ENCODE data around the gene ZNF592. TPM values are rescaled to one million over a fixed set of nuclear protein-coding genes. Genes with fewer than 3 reads are reported as not detected.
"Not testable (repeated sequence)": the region's sequence is repeated elsewhere in the genome, so short reads cannot be mapped to it uniquely, and the experiment has no call there.

ZNF592 gene
- polyA plus RNA-seq, 1 donor (not counting 4 experiments of a cell fraction or from before 2014, with no cell fraction given) = 4.1 TPM

DNA sequence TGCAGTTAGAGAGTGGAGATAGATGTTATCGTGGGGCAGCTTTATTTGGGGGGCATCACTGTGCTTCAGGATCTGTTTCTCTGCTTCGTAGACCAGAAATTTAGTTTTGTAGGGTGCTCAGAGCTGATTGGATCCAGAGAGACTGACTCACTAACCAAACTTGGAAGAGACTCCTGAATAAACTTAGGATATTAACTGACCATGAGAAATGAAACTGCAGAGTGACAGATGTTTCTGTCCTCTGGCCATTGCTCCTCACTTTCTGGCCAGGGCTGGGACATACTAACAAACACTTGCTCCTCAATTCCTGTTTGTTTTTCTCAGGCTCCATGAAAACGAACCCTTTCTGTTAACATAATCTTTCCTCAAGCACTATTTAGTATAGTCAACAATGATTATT lies 4.3 kb downstream of the ZNF592 start:
- no peak overlapping the region for H3K4me2 ChIP-seq (ENCODE audit: control insufficient read depth, extremely low read depth, insufficient read depth, low read depth, low read length)
- no peaks in the 10 kb centered on the region for H3K9me3 ChIP-seq (ENCODE audit: control insufficient read depth, low read depth, low read length)
- peaks cover 87% of the 10 kb centered on the region for H3K79me2 ChIP-seq (ENCODE audit: control insufficient read depth, insufficient read depth, low read length)
- H4K20me1 ChIP-seq (ENCODE audit: control insufficient read depth, extremely low read depth, insufficient read depth, low read length) = peaks cover 7% of the 10 kb centered on the region
- TF ChIP-seq, protein P1, sequence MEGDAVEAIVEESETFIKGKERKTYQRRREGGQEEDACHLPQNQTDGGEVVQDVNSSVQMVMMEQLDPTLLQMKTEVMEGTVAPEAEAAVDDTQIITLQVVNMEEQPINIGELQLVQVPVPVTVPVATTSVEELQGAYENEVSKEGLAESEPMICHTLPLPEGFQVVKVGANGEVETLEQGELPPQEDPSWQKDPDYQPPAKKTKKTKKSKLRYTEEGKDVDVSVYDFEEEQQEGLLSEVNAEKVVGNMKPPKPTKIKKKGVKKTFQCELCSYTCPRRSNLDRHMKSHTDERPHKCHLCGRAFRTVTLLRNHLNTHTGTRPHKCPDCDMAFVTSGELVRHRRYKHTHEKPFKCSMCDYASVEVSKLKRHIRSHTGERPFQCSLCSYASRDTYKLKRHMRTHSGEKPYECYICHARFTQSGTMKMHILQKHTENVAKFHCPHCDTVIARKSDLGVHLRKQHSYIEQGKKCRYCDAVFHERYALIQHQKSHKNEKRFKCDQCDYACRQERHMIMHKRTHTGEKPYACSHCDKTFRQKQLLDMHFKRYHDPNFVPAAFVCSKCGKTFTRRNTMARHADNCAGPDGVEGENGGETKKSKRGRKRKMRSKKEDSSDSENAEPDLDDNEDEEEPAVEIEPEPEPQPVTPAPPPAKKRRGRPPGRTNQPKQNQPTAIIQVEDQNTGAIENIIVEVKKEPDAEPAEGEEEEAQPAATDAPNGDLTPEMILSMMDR (optimal IDR thresholded peaks at IDR 0.05 in 1 of 3, IDR thresholded peaks at IDR 0.05 in 1 of 3, conservative IDR thresholded peaks at IDR 0.05 in 1 of 3; ENCODE audit: extremely low read depth in 1 of 3, insufficient read depth in 2 of 3, low read length in 3 of 3) = no peak
- no peak for TF ChIP-seq EZH2 (IDR thresholded peaks at IDR 0.05; ENCODE audit: low read length)
- no peaks in the 10 kb centered on the region for H3K27me3 ChIP-seq (ENCODE audit: control insufficient read depth, extremely low read depth, insufficient read depth, low read length)
- H3K9ac ChIP-seq (ENCODE audit: control insufficient read depth, extremely low read depth, insufficient read depth, low read length) = no peak overlapping the region
- H3K27ac ChIP-seq (ENCODE audit: control insufficient read depth, insufficient read depth, low read length) = no peak overlapping the region
- no peak overlapping the region for H3K4me3 ChIP-seq (ENCODE audit: control insufficient read depth in 2 of 3, extremely low read depth in 1 of 3, insufficient read depth in 2 of 3, low read depth in 1 of 3, low read length in 3 of 3)
- FAIRE-seq (no peak), DNase-seq (ENCODE audit: low read depth, low spot score) (no peak)
- H3K9me1 ChIP-seq (ENCODE audit: control insufficient read depth, extremely low read depth, insufficient read depth, low read length) = peaks cover 3% of the 10 kb centered on the region
- H2AFZ ChIP-seq (ENCODE audit: control insufficient read depth, low read length) = no peak overlapping the region
- dilution Hi-C loops (cut with MboI; ENCODE audit: extremely low pct_ligation_motif_present, low sequenced_read_pairs) = no loop called here
- no peaks in the 10 kb centered on the region for H3K36me3 ChIP-seq (ENCODE audit: control insufficient read depth in 2 of 2, extremely low read depth in 1 of 2, insufficient read depth in 2 of 2, low read length in 2 of 2)
- H3K4me1 ChIP-seq (ENCODE audit: control insufficient read depth, extremely low read depth, insufficient read depth, low read length) = peaks cover 4% of the 10 kb centered on the region

DNA sequence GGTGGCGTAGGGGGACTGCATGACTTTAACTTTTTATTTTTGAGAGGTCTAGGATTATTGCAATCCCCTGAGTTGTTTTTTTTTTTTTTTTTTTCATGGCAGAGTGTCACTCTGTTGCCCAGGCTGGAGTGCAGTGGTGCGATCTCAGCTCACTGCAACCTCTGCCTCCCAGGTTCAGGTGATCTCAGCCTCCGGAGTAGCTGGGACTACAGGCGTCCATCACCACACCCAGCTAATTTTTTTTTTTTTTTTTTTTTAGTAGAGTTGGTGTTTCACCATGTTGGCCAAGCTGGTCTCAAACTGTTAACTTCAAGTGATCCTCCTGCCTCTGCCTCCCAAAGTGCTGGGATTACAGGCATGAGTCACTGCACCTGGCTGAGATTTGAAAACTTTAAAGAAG lies 6.5 kb downstream of the ZNF592 start:
- H3K4me3 ChIP-seq (ENCODE audit: control insufficient read depth in 2 of 3, extremely low read depth in 1 of 3, insufficient read depth in 2 of 3, low read depth in 1 of 3, low read length in 3 of 3); dilution Hi-C loops (cut with MboI; ENCODE audit: extremely low pct_ligation_motif_present, low sequenced_read_pairs); H3K4me2 ChIP-seq (ENCODE audit: control insufficient read depth, extremely low read depth, insufficient read depth, low read depth, low read length); H3K9ac ChIP-seq (ENCODE audit: control insufficient read depth, extremely low read depth, insufficient read depth, low read length); H3K4me1 ChIP-seq (ENCODE audit: control insufficient read depth, extremely low read depth, insufficient read depth, low read length); H2AFZ ChIP-seq (ENCODE audit: control insufficient read depth, low read length); DNase-seq (ENCODE audit: low read depth, low spot score); H3K27me3 ChIP-seq (ENCODE audit: control insufficient read depth, extremely low read depth, insufficient read depth, low read length); H3K27ac ChIP-seq (ENCODE audit: control insufficient read depth, insufficient read depth, low read length); FAIRE-seq; H4K20me1 ChIP-seq (ENCODE audit: control insufficient read depth, extremely low read depth, insufficient read depth, low read length); H3K9me3 ChIP-seq (ENCODE audit: control insufficient read depth, low read depth, low read length); H3K9me1 ChIP-seq (ENCODE audit: control insufficient read depth, extremely low read depth, insufficient read depth, low read length); H3K36me3 ChIP-seq (ENCODE audit: control insufficient read depth in 2 of 2, extremely low read depth in 1 of 2, insufficient read depth in 2 of 2, low read length in 2 of 2): not testable (repeated sequence)
- peaks cover 95% of the 10 kb centered on the region for H3K79me2 ChIP-seq (ENCODE audit: control insufficient read depth, insufficient read depth, low read length)

Data from keratinocyte (primary cell).